ENCODE results near the gene SLC2A1. TPM values are rescaled to one million over a fixed set of nuclear protein-coding genes. Genes with fewer than 3 reads are reported as not detected.

Gene SLC2A1
- total and polyA plus RNA-seq, 9 of the 15 experiments (the other 6 are each of a cell fraction or from before 2014, with no cell fraction given), result 12.6 to 153 (median 48.0) TPM

- peak; percentile 9 for TF ChIP-seq FOS (IDR thresholded peaks at IDR 0.05; ENCODE audit: extremely low read depth, insufficient read length)
- peak; percentile 91 for TF ChIP-seq SMARCB1 (IDR thresholded peaks at IDR 0.05; ENCODE audit: insufficient read length, low read depth)
- no peak for TF ChIP-seq RNF219 (CRISPR knock-in tag; IDR thresholded peaks at IDR 0.05)
- no peak for TF ChIP-seq HNRNPH1 (optimal IDR thresholded peaks at IDR 0.05; ENCODE audit: low read depth, low read length)
- no peak for TF ChIP-seq ZNF311 (CRISPR knock-in tag; IDR thresholded peaks at IDR 0.05)
- TF ChIP-seq SLC30A9 (CRISPR knock-in tag; IDR thresholded peaks at IDR 0.05), result no peak
- no peak for TF ChIP-seq FOXA3 (CRISPR knock-in tag; conservative IDR thresholded peaks at IDR 0.05 in 1 of 2, IDR thresholded peaks at IDR 0.05 in 1 of 2)
- no peak for TF ChIP-seq YBX1 (IDR thresholded peaks at IDR 0.05)
- no peak for TF ChIP-seq NCOA4 (IDR thresholded peaks at IDR 0.05; ENCODE audit: partially characterized antibody)
- TF ChIP-seq CREB1 (IDR thresholded peaks at IDR 0.05), result peak; percentile 70
- TF ChIP-seq CREB1 (CRISPR knock-in tag; IDR thresholded peaks at IDR 0.05), result peak; percentile 8; the same call in 1 of the 2 replicates
- no peak; the same call in 1 of the 2 replicates for TF ChIP-seq ZKSCAN8 (CRISPR knock-in tag; IDR thresholded peaks at IDR 0.05)
- no peak for TF ChIP-seq ZNF551 (CRISPR knock-in tag; IDR thresholded peaks at IDR 0.05)
- no peak for TF ChIP-seq SETDB1 (IDR thresholded peaks at IDR 0.05; ENCODE audit: low read length)
- peak; percentile 85 for TF ChIP-seq ATF7 (IDR thresholded peaks at IDR 0.05)
- no peak for TF ChIP-seq RFX7 (CRISPR knock-in tag; IDR thresholded peaks at IDR 0.05)
- TF ChIP-seq TRIM28 (IDR thresholded peaks at IDR 0.05), result no peak; the same call in 1 of the 2 replicates
- TF ChIP-seq ZBTB43 (CRISPR knock-in tag; IDR thresholded peaks at IDR 0.05), result no peak
- TF ChIP-seq FIP1L1 (IDR thresholded peaks at IDR 0.05; ENCODE audit: low read depth, low read length, poor library complexity, severe bottlenecking), result no peak
- TF ChIP-seq PKNOX1 (IDR thresholded peaks at IDR 0.05), result no peak; the same call in 1 of the 2 replicates
- no peak for TF ChIP-seq HMG20B (CRISPR knock-in tag; IDR thresholded peaks at IDR 0.05)
- no peak for TF ChIP-seq MCM7 (IDR thresholded peaks at IDR 0.05)
- no peak for TF ChIP-seq ZNF75A (CRISPR knock-in tag; IDR thresholded peaks at IDR 0.05)
- peak; percentile 20 to 72; a peak in 3 of 4 replicates for TF ChIP-seq MLLT1 (IDR thresholded peaks at IDR 0.05)
Measured at GRCh38 chr1:42936309-42937078, 22.2 kb downstream of the SLC2A1 start (continued).
